Kidney tubule cell (primary cell): ENCODE results near the gene KXD1.
"Not testable (repeated sequence)": the region's sequence is repeated elsewhere in the genome, so short reads cannot be mapped to it uniquely, and the experiment has no call there.

Source experiments
- DNase-seq: peaks from one replicate; pipeline ENCODE4 v3.0.0-alpha.2; 2018; ENCODE audit warnings: low spot score

KXD1 gene

GRCh38 chr19:18557411-18558201, at the start of gene KXD1:
KXD1 (plus strand) TSS chr19:18557870; CDS start chr19:18562057, 4,187 bp downstream.
- peak; percentile 99 for DNase-seq

DNA sequence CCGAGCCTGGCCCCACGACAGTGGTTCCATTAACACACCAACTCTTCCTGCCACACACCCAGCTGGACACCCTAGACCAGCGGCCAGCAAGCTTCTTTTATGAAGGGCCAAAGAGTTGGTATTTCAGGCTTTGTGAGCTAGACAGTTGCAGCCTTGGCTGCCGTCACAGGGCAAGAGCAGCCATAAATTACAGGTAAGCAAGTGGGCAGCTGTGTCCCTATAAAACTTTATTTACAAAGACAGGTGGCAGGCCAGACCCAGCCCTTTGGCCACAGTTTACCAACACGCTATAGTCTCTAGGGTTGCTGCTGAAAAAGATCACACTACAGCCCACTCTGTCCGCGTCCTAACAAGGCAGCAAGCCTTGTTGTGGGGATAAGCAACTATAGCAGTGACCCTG, 49.1 kb upstream of the KXD1 start:
- no peak for DNase-seq

GRCh38 chr19:18510216-18510615, 47.5 kb upstream of the KXD1 start:
- DNase-seq = no peak

DNA sequence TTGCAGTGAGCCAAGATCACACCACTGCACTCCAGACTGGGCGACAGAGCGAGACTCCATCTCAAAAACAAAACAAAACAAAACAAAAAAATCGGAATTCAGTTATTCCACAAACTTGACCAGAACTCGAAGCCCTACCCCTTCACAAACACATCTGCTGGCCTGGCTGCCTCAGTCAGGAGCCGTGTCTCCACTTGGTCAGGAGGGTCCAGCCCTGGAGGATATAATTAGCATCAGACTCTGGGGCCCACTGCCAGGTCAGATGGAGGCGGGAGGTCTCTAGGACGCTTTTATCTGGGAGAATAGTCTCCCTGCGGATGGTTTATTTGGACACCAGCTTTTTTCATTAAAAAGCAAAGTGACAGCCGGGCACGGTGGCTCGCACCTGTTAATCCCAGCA, 43.8 kb upstream of the KXD1 start:
- no peak for DNase-seq

DNA sequence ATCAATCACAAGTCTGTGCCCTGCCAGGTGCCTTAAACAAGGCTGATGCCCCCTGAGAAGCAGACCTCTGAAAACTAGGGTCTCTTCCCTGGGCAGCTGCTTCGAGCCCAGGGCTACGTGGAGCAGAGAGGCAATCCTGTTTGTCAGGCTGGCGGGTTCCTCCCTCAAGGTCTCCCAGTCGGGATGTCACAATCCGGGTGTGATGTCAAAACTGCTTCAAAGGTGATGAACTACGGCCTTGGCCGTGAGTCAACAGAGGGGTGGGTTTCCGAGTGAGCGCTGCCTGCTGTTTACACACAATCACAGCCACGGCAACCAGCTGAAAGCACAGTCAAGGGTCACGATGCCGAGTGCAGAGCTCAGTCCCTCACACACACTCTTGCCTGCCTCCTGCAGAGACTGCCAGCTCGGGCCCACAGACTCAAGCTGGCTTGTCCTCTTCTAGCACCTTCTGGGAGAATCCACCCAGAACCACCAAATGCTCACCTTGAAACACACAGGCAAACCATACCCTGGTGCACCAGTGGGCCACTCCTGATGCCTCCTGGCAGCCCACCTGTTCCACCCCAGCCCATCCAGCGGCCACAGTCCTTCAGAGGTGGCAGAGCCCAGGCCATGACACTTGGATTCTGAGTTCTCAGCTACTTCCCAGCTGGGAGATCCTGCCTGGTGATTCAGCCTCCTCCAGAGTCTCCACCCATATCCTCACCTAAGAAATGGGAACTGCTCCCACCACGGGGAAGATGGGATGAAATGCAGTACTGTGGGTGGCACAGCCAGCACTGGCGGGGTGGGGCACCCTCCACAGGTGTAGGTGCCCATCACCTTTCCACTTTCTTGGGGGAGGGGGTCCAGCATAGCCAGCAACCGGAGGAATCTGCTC, 42.6 kb upstream of the KXD1 start:
- DNase-seq = peak; percentile 76

DNA sequence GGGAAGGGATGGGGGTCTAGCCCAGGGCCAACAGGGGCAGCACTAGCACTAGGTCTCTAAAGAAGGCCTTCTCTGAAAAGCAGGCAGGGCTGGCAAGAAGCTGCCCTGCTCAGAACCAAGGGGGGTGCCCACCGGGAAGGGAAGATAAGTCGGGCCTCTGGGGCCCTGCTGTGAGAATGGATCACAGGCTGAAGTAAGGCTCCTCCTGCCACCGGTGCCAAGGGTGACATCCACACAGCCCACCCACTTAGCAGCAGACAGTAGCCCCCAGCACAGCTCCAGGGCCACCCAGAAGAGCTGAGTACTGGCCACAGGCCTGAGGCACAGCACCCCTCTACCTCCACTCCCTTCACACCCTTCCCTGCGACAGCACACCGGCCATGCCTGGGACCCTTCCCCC, 41.7 kb upstream of the KXD1 start:
- DNase-seq = no peak

- no peak for DNase-seq
These were observed 40.1 kb upstream of the KXD1 start for GRCh38 chr19:18517606-18518005.

DNA sequence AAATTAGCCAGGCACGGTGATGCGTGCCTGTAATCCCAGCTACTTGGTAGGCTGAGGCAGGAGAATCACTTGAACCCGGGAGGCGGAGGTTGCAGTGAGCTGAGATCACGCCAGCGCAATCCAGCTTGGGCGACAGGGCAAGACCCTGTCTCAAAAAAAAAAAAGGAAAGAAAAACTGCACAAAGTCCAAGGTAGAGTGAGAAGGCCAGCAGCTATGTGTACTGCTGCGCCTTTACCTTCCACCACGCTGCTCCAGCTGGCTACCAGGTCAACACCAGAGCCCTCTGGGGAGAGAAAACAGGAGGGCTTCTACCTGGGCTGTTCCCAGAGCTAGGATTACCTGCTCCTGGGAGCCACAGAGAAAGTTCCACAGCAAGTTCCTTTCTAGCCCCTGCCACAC, 39.0 kb upstream of the KXD1 start:
- DNase-seq = no peak

GRCh38 chr19:18519962-18520847, 37.5 kb upstream of the KXD1 start:
- peak; percentile 97 for DNase-seq

GRCh38 chr19:18520848-18521691, 36.6 kb upstream of the KXD1 start:
- peak; percentile 23 for DNase-seq

GRCh38 chr19:18521692-18522123, 36.0 kb upstream of the KXD1 start, which contains the start of gene ELL:
ELL (minus strand) TSS chr19:18522070; CDS start chr19:18522055, 15 bp downstream.
- DNase-seq = no peak

DNA sequence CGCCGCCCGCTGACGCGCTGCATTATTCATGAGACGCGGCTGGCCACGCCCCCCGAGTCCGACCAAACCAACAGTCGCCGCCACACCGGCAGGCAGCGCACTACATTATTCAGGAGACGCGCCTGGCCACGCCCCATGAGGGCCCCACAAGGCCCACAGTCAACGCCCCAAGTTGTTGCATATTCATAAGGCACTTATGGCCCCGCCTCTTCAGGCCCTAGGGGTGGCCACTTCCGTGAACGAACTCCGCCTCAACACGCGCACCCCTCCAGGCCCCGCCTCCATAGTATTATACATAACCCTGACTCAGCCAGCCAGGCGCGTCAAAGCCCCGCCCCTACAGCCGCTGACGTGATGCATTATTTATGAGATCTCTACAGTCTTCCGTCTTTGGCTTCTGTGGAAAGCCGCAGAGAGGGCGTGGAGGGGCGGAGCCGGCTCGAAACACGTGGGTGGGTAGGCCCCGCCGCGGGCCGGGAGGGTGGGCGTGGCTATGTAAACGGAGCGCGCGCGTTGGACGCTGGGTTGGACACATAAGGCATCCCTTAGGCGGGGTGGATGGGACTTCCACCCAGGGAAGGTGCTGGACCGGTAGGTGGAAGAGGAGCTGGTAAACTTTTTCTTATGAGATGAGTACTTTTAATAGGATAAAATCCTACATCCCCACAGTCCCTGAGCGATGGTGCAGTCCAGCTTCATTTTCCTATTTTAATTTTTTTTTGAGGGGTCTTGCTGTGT, 35.4 kb upstream of the KXD1 start:
- DNase-seq = peak; percentile 100

DNA sequence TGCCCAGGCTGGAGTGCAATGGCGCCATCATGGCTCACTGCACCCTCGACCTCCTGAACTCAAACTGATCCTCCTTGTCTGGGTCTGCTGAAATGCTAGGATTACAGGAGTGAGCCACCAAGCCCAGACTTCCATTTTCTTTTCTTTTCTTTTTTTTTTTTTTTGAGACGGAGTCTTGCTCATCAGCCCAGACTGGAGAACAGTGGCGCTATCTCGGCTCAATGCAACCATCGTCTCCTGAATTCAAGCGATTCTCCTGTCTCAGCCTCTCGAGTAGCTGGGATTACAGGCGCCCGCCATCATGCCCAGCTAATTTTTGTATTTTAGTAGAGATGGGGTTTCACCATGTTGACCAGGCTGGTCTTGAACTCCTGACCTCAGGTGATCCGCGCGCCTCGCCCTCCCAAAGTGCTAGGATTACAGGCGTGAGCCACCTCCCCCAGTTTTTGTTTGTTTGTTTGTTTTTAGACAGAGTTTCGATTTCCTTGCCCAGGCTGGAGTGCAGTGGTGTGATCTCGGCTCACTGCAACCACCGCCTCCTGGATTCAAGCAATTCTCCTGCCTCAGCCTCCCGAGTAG, 34.7 kb upstream of the KXD1 start:
- DNase-seq = not testable (repeated sequence)

GRCh38 chr19:18523841-18524240, 33.8 kb upstream of the KXD1 start:
- DNase-seq = no peak

DNA sequence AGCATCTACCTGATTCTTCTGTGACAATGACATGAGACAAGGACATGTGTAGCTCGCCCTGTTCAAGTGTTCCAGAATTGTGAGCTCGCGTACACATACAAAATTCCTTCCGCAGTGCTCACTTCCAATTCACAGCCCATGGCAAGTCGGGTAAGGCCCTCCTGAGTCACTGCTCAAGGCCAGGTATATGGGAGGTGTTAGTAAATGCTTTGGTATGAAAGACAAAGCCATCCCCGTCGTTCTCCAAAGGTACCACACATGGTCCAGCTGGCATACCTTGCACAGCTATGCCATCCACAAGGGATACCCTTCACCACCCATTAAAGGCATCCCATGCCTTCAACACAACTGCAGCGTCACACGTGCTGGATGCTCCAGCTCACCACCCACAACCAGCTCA, 31.4 kb upstream of the KXD1 start:
- peak; percentile 90 for DNase-seq

DNA sequence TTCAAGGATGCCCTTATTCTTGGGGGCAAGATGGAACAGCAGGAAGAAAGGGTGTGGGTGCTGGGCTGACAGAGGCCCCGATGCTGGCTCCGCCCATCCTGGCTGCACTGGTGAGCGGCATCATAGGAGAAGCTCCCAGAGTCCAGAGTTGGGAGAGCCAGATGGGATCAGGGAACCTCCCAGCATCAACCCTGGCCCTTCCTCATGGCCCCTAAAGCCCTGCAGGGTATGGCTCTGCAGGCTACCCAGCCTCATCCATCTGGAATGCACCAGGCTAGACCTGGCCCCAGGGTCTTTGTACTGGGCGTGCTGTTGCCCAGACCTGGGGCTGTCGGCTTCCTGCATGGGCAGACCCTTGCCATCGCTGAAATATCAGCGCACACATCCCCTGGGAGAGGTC, 27.9 kb upstream of the KXD1 start:
- DNase-seq = no peak

DNA sequence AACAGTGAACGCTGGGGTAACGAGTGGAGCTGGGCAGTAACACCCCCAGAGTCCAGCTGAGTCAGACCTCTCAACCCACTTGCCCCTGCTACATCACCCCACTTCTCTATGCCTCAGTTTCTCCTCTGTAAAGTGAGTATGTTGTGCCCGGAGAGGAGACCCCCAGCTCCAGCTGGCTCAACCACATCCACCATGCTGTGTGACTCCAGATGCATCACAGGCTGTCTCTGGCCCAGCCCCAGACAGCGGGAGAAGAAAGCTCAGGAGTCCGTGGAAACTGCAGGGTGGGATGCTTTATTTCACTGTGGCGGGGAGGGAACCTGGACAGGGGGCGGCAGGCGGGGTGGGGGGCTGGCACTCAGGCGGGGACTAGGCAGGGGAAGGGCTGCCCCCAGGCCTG, 26.2 kb upstream of the KXD1 start:
- DNase-seq = no peak

DNA sequence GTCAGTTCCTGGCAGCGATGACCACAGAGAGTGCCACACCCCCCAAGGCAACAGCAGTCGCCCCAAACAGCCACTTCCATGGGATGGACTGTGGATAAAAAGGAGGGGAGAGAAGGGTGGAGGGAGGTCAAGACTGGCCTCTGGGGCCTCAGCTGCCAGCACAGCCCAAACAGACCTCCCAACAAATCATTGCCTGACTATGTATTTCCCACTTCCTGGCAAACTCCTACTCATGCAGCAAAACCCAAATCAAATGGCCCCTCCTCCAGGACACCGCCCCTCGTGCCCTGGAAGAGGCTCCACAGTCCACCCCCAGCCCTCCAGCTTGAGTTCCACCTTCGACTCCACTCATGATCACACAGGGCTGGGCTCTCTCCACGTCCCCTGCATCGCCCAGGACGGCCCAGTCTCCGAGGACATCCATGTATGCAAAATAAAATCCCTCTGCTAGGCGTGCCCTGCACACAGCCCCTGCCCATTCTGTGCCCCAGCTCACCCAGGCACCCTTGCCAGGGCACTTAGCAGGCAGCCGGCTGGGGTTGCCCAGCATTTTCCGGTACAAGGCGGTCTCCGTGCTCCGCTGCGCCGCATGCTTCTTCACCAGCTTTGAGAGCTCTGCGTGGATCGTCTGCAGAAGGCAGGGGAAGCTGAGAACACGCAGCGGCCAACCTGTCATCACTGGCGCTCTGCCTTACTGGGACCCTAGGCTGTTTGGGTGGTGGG, 25.3 kb upstream of the KXD1 start:
- DNase-seq = no peak

- no peak for DNase-seq
These were observed 24.6 kb upstream of the KXD1 start for GRCh38 chr19:18533058-18533457.
